HG03460 (cell line): Measurements from ENCODE around the gene CALD1.
"Not testable (repeated sequence)": the region's sequence is repeated elsewhere in the genome, so short reads cannot be mapped to it uniquely, and the experiment has no call there.

ENCODE experiments used
- ATAC-seq: cut with Tn5 transposase; IDR thresholded peaks from one replicate; pipeline ENCODE4 v1.9.1; 2021; ENCODE audit not compliant: unreplicated experiment

CALD1 gene

GRCh38 chr7:134945691-134946090 lies 166.3 kb downstream of the CALD1 start:
- no peak for ATAC-seq

- no peak for ATAC-seq
Measured at GRCh38 chr7:134946260-134946659, 166.8 kb downstream of the CALD1 start.

GRCh38 chr7:134947329-134947728 lies 167.9 kb downstream of the CALD1 start:
- no peak for ATAC-seq

- ATAC-seq: no peak
Measured at GRCh38 chr7:134947831-134948230, 168.4 kb downstream of the CALD1 start.

GRCh38 chr7:134948246-134948645 lies 168.8 kb downstream of the CALD1 start:
- ATAC-seq: no peak

- no peak for ATAC-seq
Measured at GRCh38 chr7:134948736-134949135, 169.3 kb downstream of the CALD1 start.

GRCh38 chr7:134949171-134949570 lies 169.7 kb downstream of the CALD1 start:
- ATAC-seq: no peak

GRCh38 chr7:134954197-134955082 lies 175.0 kb downstream of the CALD1 start:
- no peak for ATAC-seq

GRCh38 chr7:134957005-134957404 lies 177.6 kb downstream of the CALD1 start:
- no peak for ATAC-seq

GRCh38 chr7:134959810-134960209 lies 180.4 kb downstream of the CALD1 start:
- no peak for ATAC-seq

- no peak for ATAC-seq
Measured at GRCh38 chr7:134962270-134962780, 182.9 kb downstream of the CALD1 start.

- ATAC-seq: no peak
Measured at GRCh38 chr7:134963036-134963435, 183.6 kb downstream of the CALD1 start.

- no peak for ATAC-seq
Measured at GRCh38 chr7:134966691-134967090, 187.3 kb downstream of the CALD1 start.

GRCh38 chr7:134968110-134968509 lies 188.7 kb downstream of the CALD1 start:
- ATAC-seq: no peak

GRCh38 chr7:134981645-134982044 lies 202.2 kb downstream of the CALD1 start:
- not testable (repeated sequence) for ATAC-seq

- ATAC-seq: peak; percentile 37
Measured at GRCh38 chr7:134985894-134986362, 206.5 kb downstream of the CALD1 start.

GRCh38 chr7:134986363-134987251 lies 207.2 kb downstream of the CALD1 start, which contains the start of gene AGBL3:
AGBL3 (plus strand) TSS chr7:134986508; CDS start chr7:134987934, 1,426 bp downstream.
- ATAC-seq: peak; percentile 92

GRCh38 chr7:134988161-134988560 lies 208.7 kb downstream of the CALD1 start:
- no peak for ATAC-seq

- no peak for ATAC-seq
Measured at GRCh38 chr7:134991469-134992339, 212.3 kb downstream of the CALD1 start.

GRCh38 chr7:134992626-134993179 lies 213.3 kb downstream of the CALD1 start:
- peak; percentile 61 for ATAC-seq
